ENCODE results near the gene YARS1.

GRCh38 chr1:32774464-32774808 lies 42.7 kb downstream of the YARS1 start:
- no peak for TF ChIP-seq CTCF (IDR thresholded peaks at IDR 0.05)
- TF ChIP-seq POLR2A (IDR thresholded peaks at IDR 0.05): no peak
